Endothelial cell of umbilical vein (primary cell): ENCODE results near the gene CEMIP. TPM values are rescaled to one million over a fixed set of nuclear protein-coding genes. Genes with fewer than 3 reads are reported as not detected.

Experiments used
- BruUV-seq: library from RNA; stranded (reverse); fragments of 400-500 nt; replicated peaks from 2 replicates; lab custom pipeline; 2021; lab: Mats Ljungman, UMichigan
- CTCF ChIA-PET: fragments of 300-600, 350-600 bp; sonication (Branson Sonifier 250); formaldehyde crosslinking; loops from one replicate; lab custom pipeline; 2021; ENCODE audit warnings: antibody characterized with exemption, inconsistent platforms; lab: Charles Lee
- POLR2A ChIA-PET: fragments of 300-600, 350-600 bp; sonication (Branson Sonifier 250); formaldehyde crosslinking; loops from one replicate; lab custom pipeline; 2021; ENCODE audit warnings: antibody characterized with exemption, inconsistent platforms; lab: Charles Lee
- DNase-seq: peaks from one replicate; pipeline ENCODE4 v3.0.0-alpha.2; 2011; ENCODE audit warnings: low read depth, low spot score
- FAIRE-seq: peaks from 2 replicates; lab custom pipeline; 2011; peaks lifted over from hg19 to GRCh38; lab: Jason Lieb, UNC
- H2AFZ ChIP-seq: 2 replicates; pipeline ENCODE4 v1.6.0; 2012; ENCODE audit warnings: low read depth, low read length, control low read depth, inconsistent platforms
- H3K27ac ChIP-seq: 2 replicates; pipeline ENCODE4 v1.5.1; 2011; ENCODE audit warnings: low read depth, mild to moderate bottlenecking, control low read depth, low read length, moderate library complexity; ENCODE audit not compliant: insufficient read depth
- H3K27me3 ChIP-seq, 2 experiments: 2 replicates each; pipeline versions ENCODE4 v1.6.0 to v1.6.1; 2011; ENCODE audit warnings: low read length in 2 of 2, mixed read lengths in 1 of 2; ENCODE audit not compliant: control insufficient read depth in 2 of 2, insufficient read depth in 2 of 2
- H3K36me3 ChIP-seq, 2 experiments: 2 replicates in 1 of 2; 3 replicates in 1 of 2; pipeline ENCODE4 v1.5.1; 2011; ENCODE audit warnings: low read length in 2 of 2, mild to moderate bottlenecking in 1 of 2, moderate library complexity in 1 of 2; ENCODE audit not compliant: control insufficient read depth in 2 of 2, insufficient read depth in 2 of 2; ENCODE audit errors: extremely low read depth in 1 of 2
- H3K4me1 ChIP-seq: 3 replicates; pipeline ENCODE4 v1.5.1; 2011; ENCODE audit warnings: mild to moderate bottlenecking, low read length; ENCODE audit not compliant: control insufficient read depth, insufficient read depth; ENCODE audit errors: extremely low read depth
- H3K4me2 ChIP-seq: 2 replicates; pipeline ENCODE4 v1.6.1; 2011; ENCODE audit warnings: low read length, control low read depth, mixed read lengths; ENCODE audit not compliant: insufficient read depth
- H3K4me3 ChIP-seq, 3 experiments: fragments of 200-600 bp in 1 of 3; sonication (generic), shearing (Covaris generic) in 1 of 3; replicated peaks in 1 of 3; 2 replicates each; pipeline ENCODE4 v1.5.1; 2011 to 2016; ENCODE audit warnings: control low read depth in 3 of 3, low read length in 3 of 3, mild to moderate bottlenecking in 2 of 3, inconsistent platforms in 1 of 3, low read depth in 1 of 3, moderate library complexity in 1 of 3; ENCODE audit not compliant: insufficient read depth in 1 of 3
- H3K79me2 ChIP-seq: 2 replicates; pipeline ENCODE4 v1.6.0; 2012; ENCODE audit warnings: low read length, inconsistent platforms; ENCODE audit not compliant: control insufficient read depth, insufficient read depth
- H3K9ac ChIP-seq: replicated peaks from 2 replicates; pipeline ENCODE3; 2011; ENCODE audit warnings: low read length, control low read depth; ENCODE audit not compliant: insufficient read depth; ENCODE audit errors: extremely low read depth
- H3K9me1 ChIP-seq: replicated peaks from 3 replicates; pipeline ENCODE4 v1.6.0; 2011; ENCODE audit warnings: mild to moderate bottlenecking, low read length; ENCODE audit not compliant: control insufficient read depth, insufficient read depth; ENCODE audit errors: extremely low read depth
- H3K9me3 ChIP-seq: replicated peaks from 2 replicates; pipeline ENCODE4 v1.5.1; 2012; ENCODE audit warnings: low read length, inconsistent platforms; ENCODE audit not compliant: control insufficient read depth, insufficient read depth
- H4K20me1 ChIP-seq: replicated peaks from 2 replicates; pipeline ENCODE3; 2011; ENCODE audit warnings: mild to moderate bottlenecking, low read length; ENCODE audit not compliant: control insufficient read depth, insufficient read depth; ENCODE audit errors: extremely low read depth
- EZH2 ChIP-seq: IDR thresholded peaks from 2 replicates; pipeline ENCODE4 v1.6.1; 2012; ENCODE audit warnings: borderline replicate concordance, low read depth, mild to moderate bottlenecking, moderate library complexity, low read length, inconsistent platforms; ENCODE audit not compliant: severe bottlenecking
- FOS ChIP-seq: IDR thresholded peaks from 2 replicates; pipeline ENCODE4 v1.6.1; 2011; ENCODE audit warnings: mild to moderate bottlenecking, low read length, moderate library complexity, borderline replicate concordance; ENCODE audit not compliant: insufficient read depth
- GATA2 ChIP-seq: IDR thresholded peaks from 2 replicates; pipeline ENCODE4 v1.7.0; 2011; ENCODE audit warnings: low read depth, mild to moderate bottlenecking, moderate library complexity, mixed read lengths, low read length; ENCODE audit not compliant: insufficient read length, insufficient read depth
- JUN ChIP-seq: IDR thresholded peaks from 2 replicates; pipeline ENCODE4 v1.6.1; 2011; ENCODE audit warnings: borderline replicate concordance, low read depth; ENCODE audit not compliant: insufficient read length, insufficient read depth
- MYC ChIP-seq: IDR thresholded peaks from one replicate; pipeline ENCODE4 v1.6.1; 2011; ENCODE audit warnings: mild to moderate bottlenecking, low read depth, low read length
- POLR2A ChIP-seq: IDR thresholded peaks from 2 replicates; pipeline ENCODE4 v1.6.1; 2012; ENCODE audit warnings: low read depth, mild to moderate bottlenecking, control low read depth, low read length
- POLR2AphosphoS5 ChIP-seq: IDR thresholded peaks from 2 replicates; pipeline ENCODE4 v1.6.1; 2012; ENCODE audit warnings: low read depth, mild to moderate bottlenecking, control low read depth, low read length, moderate library complexity; ENCODE audit not compliant: insufficient read depth
- dilution Hi-C: fragments of 300-500 bp; cut with MboI; formaldehyde crosslinking; loops from one replicate; pipeline ENCODE4 v1.15.0; 2019; ENCODE audit warnings: low sequenced_read_pairs; ENCODE audit not compliant: extremely low pct_ligation_motif_present
- intact Hi-C: fragments of 100-400 bp; cut with micrococcal nuclease; formaldehyde crosslinking; loops from one replicate; pipeline ENCODE4 v1.10.0; 2022
- polyA plus RNA-seq, 4 experiments: library from polyadenylated mRNA; depleted of rRNA in 3 of 4; stranded (reverse) in 3 of 4; unstranded in 1 of 4; fragments of >200 nt; gene quantifications; 2 replicates each; pipeline versions ENCODE4 v1.2.1 to v1.2.3, GENCODE V29; 2011 to 2012; ENCODE audit warnings: missing spikeins in 1 of 4
- total RNA-seq: library from RNA; stranded (reverse); gene quantifications from 2 replicates; pipeline ENCODE4 v1.2.3, GENCODE V29; 2021
- TF ChIP-seq, protein P1 (sequence below): IDR thresholded peaks from 2 replicates; pipeline ENCODE4 v1.6.1; 2011; ENCODE audit not compliant: insufficient read depth, insufficient read length
- TF ChIP-seq, protein P2 (sequence below), 2 donors: IDR thresholded peaks; 1 replicate in 1 of 2; 2 replicates in 1 of 2; pipeline ENCODE4 v1.5.1; 2011; ENCODE audit warnings: low read length in 2 of 2, mild to moderate bottlenecking in 2 of 2, moderate library complexity in 2 of 2, control low read depth in 1 of 2, inconsistent platforms in 1 of 2, low read depth in 1 of 2; ENCODE audit not compliant: insufficient read depth in 1 of 2; ENCODE audit errors: extremely low read depth in 1 of 2

The CEMIP gene
- total and polyA plus RNA-seq, 2 donors (not counting 3 experiments of a cell fraction or from before 2014, with no cell fraction given) = 0.01 TPM; not detected in 1

- no peak overlapping the region for H3K27ac ChIP-seq
- no peak overlapping the region for H3K9ac ChIP-seq
- no peaks in the 10 kb centered on the region for H4K20me1 ChIP-seq
- CTCF ChIA-PET = no interaction called here
- no peaks in the 10 kb centered on the region for H3K27me3 ChIP-seq
- DNase-seq = no peak
- no peaks in the 10 kb centered on the region for H3K36me3 ChIP-seq
- H3K9me3 ChIP-seq = no peaks in the 10 kb centered on the region
- intact Hi-C loops = no loop called here
- no peak overlapping the region for H2AFZ ChIP-seq
- no peaks in the 10 kb centered on the region for H3K79me2 ChIP-seq
- BruUV-seq = no TSS peak
- no peak overlapping the region for H3K4me3 ChIP-seq
- POLR2A ChIA-PET = no interaction called here
- H3K9me1 ChIP-seq = no peaks in the 10 kb centered on the region
- H3K4me1 ChIP-seq = no peaks in the 10 kb centered on the region
- no peak for FAIRE-seq
- dilution Hi-C loops = no loop called here
- TF ChIP-seq POLR2A (no peak), JUN (no peak), FOS (no peak), GATA2 (no peak), MYC (no peak), EZH2 (no peak), POLR2AphosphoS5 (no peak)
- TF ChIP-seq, protein P1, sequence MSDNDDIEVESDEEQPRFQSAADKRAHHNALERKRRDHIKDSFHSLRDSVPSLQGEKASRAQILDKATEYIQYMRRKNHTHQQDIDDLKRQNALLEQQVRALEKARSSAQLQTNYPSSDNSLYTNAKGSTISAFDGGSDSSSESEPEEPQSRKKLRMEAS = no peak
- TF ChIP-seq, protein P2, sequence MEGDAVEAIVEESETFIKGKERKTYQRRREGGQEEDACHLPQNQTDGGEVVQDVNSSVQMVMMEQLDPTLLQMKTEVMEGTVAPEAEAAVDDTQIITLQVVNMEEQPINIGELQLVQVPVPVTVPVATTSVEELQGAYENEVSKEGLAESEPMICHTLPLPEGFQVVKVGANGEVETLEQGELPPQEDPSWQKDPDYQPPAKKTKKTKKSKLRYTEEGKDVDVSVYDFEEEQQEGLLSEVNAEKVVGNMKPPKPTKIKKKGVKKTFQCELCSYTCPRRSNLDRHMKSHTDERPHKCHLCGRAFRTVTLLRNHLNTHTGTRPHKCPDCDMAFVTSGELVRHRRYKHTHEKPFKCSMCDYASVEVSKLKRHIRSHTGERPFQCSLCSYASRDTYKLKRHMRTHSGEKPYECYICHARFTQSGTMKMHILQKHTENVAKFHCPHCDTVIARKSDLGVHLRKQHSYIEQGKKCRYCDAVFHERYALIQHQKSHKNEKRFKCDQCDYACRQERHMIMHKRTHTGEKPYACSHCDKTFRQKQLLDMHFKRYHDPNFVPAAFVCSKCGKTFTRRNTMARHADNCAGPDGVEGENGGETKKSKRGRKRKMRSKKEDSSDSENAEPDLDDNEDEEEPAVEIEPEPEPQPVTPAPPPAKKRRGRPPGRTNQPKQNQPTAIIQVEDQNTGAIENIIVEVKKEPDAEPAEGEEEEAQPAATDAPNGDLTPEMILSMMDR (IDR thresholded peaks at IDR 0.05; ENCODE audit: extremely low read depth in 1 of 2, insufficient read depth in 1 of 2, low read depth in 1 of 2, low read length in 2 of 2) = no peak
- no peak overlapping the region for H3K4me2 ChIP-seq
These were observed 142.7 kb downstream of the CEMIP start for GRCh38 chr15:80921736-80922410.
